Measurements from ENCODE around the gene ECPAS.

The ECPAS gene

GRCh38 chr9:111375062-111375461, 109.1 kb downstream of the ECPAS start:
- no peak overlapping the region for H3K9ac ChIP-seq (ENCODE audit: low read length)
- 0 out of 2 replicates have a peak, but pooled peaks cover 3% of the 10 kb centered on the region for H3K36me3 ChIP-seq (ENCODE audit: low read length)
- no peak overlapping the region for H3K27ac ChIP-seq (ENCODE audit: low read depth, low read length)
- no peak overlapping the region for H2AFZ ChIP-seq (ENCODE audit: low read depth, low read length, severe bottlenecking)
- no peak for TF ChIP-seq EZH2phosphoT487 (conservative IDR thresholded peaks at IDR 0.05; ENCODE audit: low read length)
- TF ChIP-seq, protein P1, sequence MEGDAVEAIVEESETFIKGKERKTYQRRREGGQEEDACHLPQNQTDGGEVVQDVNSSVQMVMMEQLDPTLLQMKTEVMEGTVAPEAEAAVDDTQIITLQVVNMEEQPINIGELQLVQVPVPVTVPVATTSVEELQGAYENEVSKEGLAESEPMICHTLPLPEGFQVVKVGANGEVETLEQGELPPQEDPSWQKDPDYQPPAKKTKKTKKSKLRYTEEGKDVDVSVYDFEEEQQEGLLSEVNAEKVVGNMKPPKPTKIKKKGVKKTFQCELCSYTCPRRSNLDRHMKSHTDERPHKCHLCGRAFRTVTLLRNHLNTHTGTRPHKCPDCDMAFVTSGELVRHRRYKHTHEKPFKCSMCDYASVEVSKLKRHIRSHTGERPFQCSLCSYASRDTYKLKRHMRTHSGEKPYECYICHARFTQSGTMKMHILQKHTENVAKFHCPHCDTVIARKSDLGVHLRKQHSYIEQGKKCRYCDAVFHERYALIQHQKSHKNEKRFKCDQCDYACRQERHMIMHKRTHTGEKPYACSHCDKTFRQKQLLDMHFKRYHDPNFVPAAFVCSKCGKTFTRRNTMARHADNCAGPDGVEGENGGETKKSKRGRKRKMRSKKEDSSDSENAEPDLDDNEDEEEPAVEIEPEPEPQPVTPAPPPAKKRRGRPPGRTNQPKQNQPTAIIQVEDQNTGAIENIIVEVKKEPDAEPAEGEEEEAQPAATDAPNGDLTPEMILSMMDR (IDR thresholded peaks at IDR 0.05; ENCODE audit: insufficient read depth, low read length, poor library complexity, severe bottlenecking) = no peak
- H3K79me2 ChIP-seq (ENCODE audit: insufficient read depth, low read length) = no peaks in the 10 kb centered on the region
- H3K4me2 ChIP-seq (ENCODE audit: low read depth, low read length, poor library complexity, severe bottlenecking) = no peak overlapping the region
- no peaks in the 10 kb centered on the region for H3K27me3 ChIP-seq (ENCODE audit: low read length)
- H3K4me3 ChIP-seq (ENCODE audit: insufficient read depth, low read length, poor library complexity, severe bottlenecking) = no peak overlapping the region
- no peaks in the 10 kb centered on the region for H3K9me3 ChIP-seq (ENCODE audit: insufficient read depth, low read length)
- no peaks in the 10 kb centered on the region for H4K20me1 ChIP-seq (ENCODE audit: low read depth, low read length)
- H3K9me2 ChIP-seq (replicated peaks; ENCODE audit: insufficient read depth, low read length) = no peaks in the 10 kb centered on the region
- H3F3A ChIP-seq (ENCODE audit: insufficient read depth) = no peaks in the 10 kb centered on the region

GRCh38 chr9:111372297-111372696, 111.9 kb downstream of the ECPAS start:
- Histone ChIP-seq H3K27me3 (ENCODE audit: low read length) (no peaks in the 10 kb centered on the region), H3K4me2 (ENCODE audit: low read depth, low read length, poor library complexity, severe bottlenecking) (no peak overlapping the region), H4K20me1 (ENCODE audit: low read depth, low read length) (no peaks in the 10 kb centered on the region), H3K79me2 (ENCODE audit: insufficient read depth, low read length) (no peaks in the 10 kb centered on the region), H3K9me3 (ENCODE audit: insufficient read depth, low read length) (no peaks in the 10 kb centered on the region), H3K27ac (ENCODE audit: low read depth, low read length) (no peak overlapping the region), H3K9ac (ENCODE audit: low read length) (no peak overlapping the region), H3F3A (ENCODE audit: insufficient read depth) (no peaks in the 10 kb centered on the region), H2AFZ (ENCODE audit: low read depth, low read length, severe bottlenecking) (no peak overlapping the region), H3K9me2 (replicated peaks; ENCODE audit: insufficient read depth, low read length) (no peaks in the 10 kb centered on the region), H3K36me3 (ENCODE audit: low read length) (0 out of 2 replicates have a peak, but pooled peaks cover 3% of the 10 kb centered on the region), H3K4me3 (ENCODE audit: insufficient read depth, low read length, poor library complexity, severe bottlenecking) (no peak overlapping the region)
- no peak for TF ChIP-seq EZH2phosphoT487 (conservative IDR thresholded peaks at IDR 0.05; ENCODE audit: low read length)
- TF ChIP-seq, protein P1 (IDR thresholded peaks at IDR 0.05; ENCODE audit: insufficient read depth, low read length, poor library complexity, severe bottlenecking) = no peak

- H2AFZ ChIP-seq (ENCODE audit: low read depth, low read length, severe bottlenecking) = no peak overlapping the region
- no peak overlapping the region for H3K27ac ChIP-seq (ENCODE audit: low read depth, low read length)
- H3F3A ChIP-seq (ENCODE audit: insufficient read depth) = no peaks in the 10 kb centered on the region
- H3K9ac ChIP-seq (ENCODE audit: low read length) = no peak overlapping the region
- H4K20me1 ChIP-seq (ENCODE audit: low read depth, low read length) = no peaks in the 10 kb centered on the region
- H3K79me2 ChIP-seq (ENCODE audit: insufficient read depth, low read length) = no peaks in the 10 kb centered on the region
- TF ChIP-seq EZH2phosphoT487 (conservative IDR thresholded peaks at IDR 0.05; ENCODE audit: low read length) = no peak
- TF ChIP-seq, protein P1 (IDR thresholded peaks at IDR 0.05; ENCODE audit: insufficient read depth, low read length, poor library complexity, severe bottlenecking) = no peak
- H3K4me3 ChIP-seq (ENCODE audit: insufficient read depth, low read length, poor library complexity, severe bottlenecking) = no peak overlapping the region
- no peaks in the 10 kb centered on the region for H3K9me3 ChIP-seq (ENCODE audit: insufficient read depth, low read length)
- H3K27me3 ChIP-seq (ENCODE audit: low read length) = no peaks in the 10 kb centered on the region
- no peak overlapping the region for H3K4me2 ChIP-seq (ENCODE audit: low read depth, low read length, poor library complexity, severe bottlenecking)
- peaks cover 4% of the 10 kb centered on the region; the same call in 1 of the 2 replicates for H3K36me3 ChIP-seq (ENCODE audit: low read length)
- no peaks in the 10 kb centered on the region for H3K9me2 ChIP-seq (replicated peaks; ENCODE audit: insufficient read depth, low read length)
These were observed 117.2 kb downstream of the ECPAS start for GRCh38 chr9:111366978-111367377.

Data from SU-DHL-6 (cell line).